ENCODE measurements around the gene CFAP99. TPM values are rescaled to one million over a fixed set of nuclear protein-coding genes. Genes with fewer than 3 reads are reported as not detected.

Gene CFAP99
- total RNA-seq, 2 experiments from 2014 or later = 0.05 TPM; not detected in 1

DNA sequence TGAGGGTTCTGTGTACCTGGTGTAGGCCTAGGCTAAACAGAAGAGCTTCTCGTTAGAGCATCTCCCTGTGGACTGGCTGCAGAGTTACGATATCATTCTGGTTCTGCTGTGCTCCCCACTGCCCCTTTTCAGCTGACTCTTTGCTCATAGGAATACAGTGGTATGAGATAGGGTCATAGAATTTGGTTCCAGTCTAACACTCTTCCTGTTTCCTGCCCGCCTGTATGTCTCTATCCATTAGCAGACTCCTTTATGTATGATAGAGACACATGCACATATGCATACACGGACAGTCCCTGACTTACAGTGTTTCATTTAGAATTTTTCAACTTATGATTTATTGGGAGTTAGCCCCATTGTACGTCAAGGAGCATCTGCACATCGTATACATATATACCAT, 65.4 kb downstream of the CFAP99 start:
- Mint-ChIP-seq H3K27ac (peak overlapping the region; percentile 26), H3K4me3 (no peak overlapping the region), H3K36me3 (ENCODE audit: low read depth) (peaks cover 13% of the 10 kb centered on the region), H3K27me3 (no peaks in the 10 kb centered on the region), H3K4me1 (peaks cover 78% of the 10 kb centered on the region), H3K9me3 (ENCODE audit: low read depth) (no peaks in the 10 kb centered on the region)
- ChIA-PET POLR2A (interaction anchor here (0.9 kb wide), 1 partner anchor 72 kb away, joined by 4 read pairs; no protein-coding TSS in a partner anchor), CTCF (interaction anchor here (0.7 to 1.4 kb wide), 4 partner anchors 9 to 15 kb away, joined by 3 read pairs; partner anchors contain the start of gene RNF4)
- DNase-seq = no peak
- no peak for ATAC-seq
- intact Hi-C loops (cut with DNase I, micrococcal nuclease) = no loop called here

DNA sequence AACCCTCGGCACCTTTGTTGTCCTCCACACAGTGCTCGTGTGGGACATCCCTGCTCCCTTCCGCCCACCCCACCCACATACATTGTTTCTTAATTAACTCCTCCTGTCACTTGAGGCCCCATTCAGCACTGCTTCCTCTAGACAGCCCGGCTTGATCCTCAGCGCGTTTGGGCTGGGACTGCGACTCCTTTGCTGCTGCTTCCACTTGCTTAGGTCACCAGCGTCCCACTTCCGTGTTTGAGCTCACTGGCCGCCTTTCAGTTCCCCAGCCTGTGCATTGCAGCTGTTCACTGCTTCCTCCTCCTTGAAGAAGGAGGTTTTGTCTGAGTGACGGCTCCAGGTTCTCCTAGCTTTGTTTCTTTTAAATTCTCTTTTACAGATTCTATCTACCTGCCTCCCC, 66.2 kb downstream of the CFAP99 start:
- H3K27me3 Mint-ChIP-seq = no peaks in the 10 kb centered on the region
- peak overlapping the region; percentile 0 for H3K4me3 Mint-ChIP-seq
- H3K4me1 Mint-ChIP-seq = peaks cover 75% of the 10 kb centered on the region
- ChIA-PET POLR2A (interaction anchor here (0.9 to 1.2 kb wide), 3 partner anchors 14 to 73 kb away, joined by 4 to 6 read pairs (median 4); partner anchors contain the start of gene RNF4), CTCF (interaction anchor here (0.8 to 1.4 kb wide), 5 partner anchors 10 to 275 kb away, joined by 3 read pairs; partner anchors contain the start of gene RNF4)
- H3K9me3 Mint-ChIP-seq (ENCODE audit: low read depth) = no peaks in the 10 kb centered on the region
- H3K36me3 Mint-ChIP-seq (ENCODE audit: low read depth) = peaks cover 12% of the 10 kb centered on the region
- intact Hi-C loops (cut with DNase I, micrococcal nuclease) = loop anchor here in 1 of 2 experiments (1.0 kb wide), 1 partner anchor 16 kb away; the partner anchor contains the start of gene RNF4
- DNase-seq = peak; percentile 79
- H3K27ac Mint-ChIP-seq = peak overlapping the region; percentile 76
- ATAC-seq = peak; percentile 83

DNA sequence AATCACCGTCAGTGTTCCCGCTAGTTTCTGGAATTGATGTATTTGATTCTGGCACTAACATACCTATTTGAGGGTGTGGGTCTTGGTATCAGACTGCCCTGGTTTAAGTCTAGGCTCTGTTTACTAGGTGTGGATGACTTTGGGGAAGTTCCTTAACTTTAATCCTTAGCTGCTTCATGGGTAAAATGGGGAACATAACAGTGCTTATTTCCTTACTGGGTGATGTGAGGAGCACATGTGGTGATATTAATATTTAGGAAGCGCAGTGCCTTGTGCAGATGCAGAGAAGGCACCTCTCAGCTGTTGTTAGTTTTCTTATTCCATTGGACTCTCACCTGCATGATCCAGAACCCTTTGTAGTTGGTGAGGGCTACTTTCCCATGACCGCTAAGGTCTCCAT, 67.2 kb downstream of the CFAP99 start:
- ATAC-seq (no peak), DNase-seq (no peak)
- Mint-ChIP-seq H3K9me3 (ENCODE audit: low read depth) (no peaks in the 10 kb centered on the region), H3K27me3 (no peaks in the 10 kb centered on the region), H3K4me1 (peaks cover 76% of the 10 kb centered on the region), H3K27ac (peak overlapping the region; percentile 9), H3K36me3 (ENCODE audit: low read depth) (peaks cover 20% of the 10 kb centered on the region), H3K4me3 (no peak overlapping the region)
- CTCF ChIA-PET = interaction anchor here (1.1 to 1.3 kb wide), 2 partner anchors 14 to 16 kb away, joined by 3 read pairs; no protein-coding TSS in a partner anchor
- intact Hi-C loops (cut with DNase I, micrococcal nuclease) = loop anchor here in 1 of 2 experiments (1.0 kb wide), 1 partner anchor 17 kb away; the partner anchor contains the start of gene RNF4
- POLR2A ChIA-PET = interaction anchor here (0.7 to 1.2 kb wide), 3 partner anchors 11 to 18 kb away, joined by 3 to 6 read pairs (median 4); partner anchors contain the start of gene RNF4

DNA sequence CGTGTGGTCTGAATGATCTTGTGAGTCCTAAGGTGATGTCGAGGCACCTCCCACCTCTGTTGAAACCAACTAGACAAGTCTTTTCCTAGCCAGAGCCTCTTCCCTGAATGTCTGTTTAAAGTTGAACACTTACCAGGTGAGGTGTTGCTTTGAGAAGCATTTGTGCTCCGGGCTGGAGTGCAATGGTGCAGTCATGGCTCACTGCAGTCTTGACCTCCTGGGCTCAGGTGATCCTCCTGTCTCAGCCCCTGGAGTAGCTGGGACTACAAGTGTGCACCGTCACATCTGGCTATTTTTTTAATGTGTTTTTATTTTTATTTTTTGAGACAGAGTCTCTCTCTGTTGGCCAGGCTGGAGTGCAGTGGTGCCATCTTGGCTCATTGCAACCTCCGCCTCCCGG, 68.2 kb downstream of the CFAP99 start:
- Mint-ChIP-seq H3K4me3 (no peak overlapping the region), H3K27ac (peak overlapping the region; percentile 33), H3K36me3 (ENCODE audit: low read depth) (peaks cover 26% of the 10 kb centered on the region), H3K9me3 (ENCODE audit: low read depth) (no peaks in the 10 kb centered on the region), H3K4me1 (peaks cover 68% of the 10 kb centered on the region), H3K27me3 (no peaks in the 10 kb centered on the region)
- ChIA-PET CTCF (interaction anchor here (0.9 to 1.0 kb wide), 2 partner anchors 9 to 21 kb away, joined by 3 read pairs; no protein-coding TSS in a partner anchor), POLR2A (no interaction called here)
- no peak for ATAC-seq
- DNase-seq = no peak
- intact Hi-C loops (cut with DNase I, micrococcal nuclease) = no loop called here

DNA sequence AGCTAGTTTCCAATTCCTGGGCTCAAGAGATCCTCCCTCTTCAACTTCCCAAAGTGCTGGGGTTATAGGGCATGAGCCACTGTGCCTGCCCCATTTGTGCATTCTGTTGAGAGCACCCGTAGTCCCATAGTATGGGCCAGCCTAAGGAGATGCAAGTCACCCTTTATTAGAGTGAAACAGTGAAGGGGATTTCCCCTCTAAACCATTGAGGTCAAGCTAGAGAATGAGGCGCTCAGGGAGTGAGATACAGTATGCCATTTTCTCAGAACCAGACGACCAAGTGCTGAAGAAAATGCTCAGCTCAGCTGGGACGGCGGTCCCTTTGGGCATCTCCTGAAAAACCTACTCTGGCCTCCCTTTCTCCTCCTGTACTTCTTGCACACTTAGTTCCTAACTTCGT, 68.9 kb downstream of the CFAP99 start:
- H3K27ac Mint-ChIP-seq = peak overlapping the region; percentile 51
- ChIA-PET POLR2A (interaction anchor here (1.3 kb wide), 1 partner anchor 17 kb away, joined by 3 read pairs; no protein-coding TSS in a partner anchor), CTCF (interaction anchor here (0.6 to 1.0 kb wide), 3 partner anchors 8 to 1287 kb away, joined by 3 read pairs; no protein-coding TSS in a partner anchor)
- no peaks in the 10 kb centered on the region for H3K9me3 Mint-ChIP-seq (ENCODE audit: low read depth)
- peaks cover 62% of the 10 kb centered on the region for H3K4me1 Mint-ChIP-seq
- DNase-seq = no peak
- intact Hi-C loops (cut with DNase I, micrococcal nuclease) = no loop called here
- no peak overlapping the region for H3K4me3 Mint-ChIP-seq
- H3K36me3 Mint-ChIP-seq (ENCODE audit: low read depth) = peaks cover 31% of the 10 kb centered on the region
- H3K27me3 Mint-ChIP-seq = no peaks in the 10 kb centered on the region
- ATAC-seq = peak; percentile 15

DNA sequence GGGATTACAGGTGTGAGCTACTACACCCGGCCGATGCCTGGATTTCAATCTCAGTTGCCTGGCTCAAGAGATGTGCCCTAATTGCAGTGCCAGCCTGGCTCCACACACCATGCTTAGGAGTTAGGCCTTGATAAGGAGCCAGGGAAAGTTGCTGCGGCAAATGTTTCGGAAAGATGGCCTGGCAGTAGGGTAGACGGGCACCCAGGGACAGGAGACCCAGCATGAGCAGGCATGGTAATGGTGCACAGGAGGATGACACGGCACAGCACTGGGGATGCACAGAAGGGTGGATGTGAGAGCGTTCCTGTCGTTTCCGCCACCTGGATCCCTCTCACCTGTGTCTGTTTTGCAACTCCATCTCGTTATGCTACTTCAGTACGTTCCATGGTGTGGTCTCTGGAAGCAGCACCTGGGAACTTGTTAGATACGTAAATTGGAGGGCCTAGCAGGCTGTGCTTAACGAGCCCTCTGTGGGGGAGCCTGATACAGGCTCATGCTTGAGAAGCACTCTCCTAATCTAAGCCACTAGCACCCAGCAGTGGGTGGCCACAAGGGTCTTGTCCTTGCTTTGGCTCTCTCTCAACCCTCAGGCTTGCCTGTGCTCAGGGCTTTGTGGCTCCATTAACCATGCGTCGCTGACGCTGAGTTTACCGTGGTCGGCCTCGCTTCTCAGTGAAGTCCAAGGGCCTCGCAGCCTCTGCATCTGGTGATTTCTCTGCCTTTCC, 70.5 kb downstream of the CFAP99 start:
- H3K27ac Mint-ChIP-seq = peak overlapping the region; percentile 86
- H3K36me3 Mint-ChIP-seq (ENCODE audit: low read depth) = peaks cover 39% of the 10 kb centered on the region
- intact Hi-C loops (cut with DNase I, micrococcal nuclease) = no loop called here
- no peaks in the 10 kb centered on the region for H3K27me3 Mint-ChIP-seq
- H3K9me3 Mint-ChIP-seq (ENCODE audit: low read depth) = no peaks in the 10 kb centered on the region
- ATAC-seq = no peak
- no peak for DNase-seq
- ChIA-PET CTCF (interaction anchor here (0.7 kb wide), 1 partner anchor 267 kb away, joined by 3 read pairs; no protein-coding TSS in a partner anchor), POLR2A (interaction anchor here (0.6 to 1.3 kb wide), 2 partner anchors 16 to 70 kb away, joined by 3 read pairs; no protein-coding TSS in a partner anchor)
- H3K4me1 Mint-ChIP-seq = peaks cover 52% of the 10 kb centered on the region
- H3K4me3 Mint-ChIP-seq = no peak overlapping the region

DNA sequence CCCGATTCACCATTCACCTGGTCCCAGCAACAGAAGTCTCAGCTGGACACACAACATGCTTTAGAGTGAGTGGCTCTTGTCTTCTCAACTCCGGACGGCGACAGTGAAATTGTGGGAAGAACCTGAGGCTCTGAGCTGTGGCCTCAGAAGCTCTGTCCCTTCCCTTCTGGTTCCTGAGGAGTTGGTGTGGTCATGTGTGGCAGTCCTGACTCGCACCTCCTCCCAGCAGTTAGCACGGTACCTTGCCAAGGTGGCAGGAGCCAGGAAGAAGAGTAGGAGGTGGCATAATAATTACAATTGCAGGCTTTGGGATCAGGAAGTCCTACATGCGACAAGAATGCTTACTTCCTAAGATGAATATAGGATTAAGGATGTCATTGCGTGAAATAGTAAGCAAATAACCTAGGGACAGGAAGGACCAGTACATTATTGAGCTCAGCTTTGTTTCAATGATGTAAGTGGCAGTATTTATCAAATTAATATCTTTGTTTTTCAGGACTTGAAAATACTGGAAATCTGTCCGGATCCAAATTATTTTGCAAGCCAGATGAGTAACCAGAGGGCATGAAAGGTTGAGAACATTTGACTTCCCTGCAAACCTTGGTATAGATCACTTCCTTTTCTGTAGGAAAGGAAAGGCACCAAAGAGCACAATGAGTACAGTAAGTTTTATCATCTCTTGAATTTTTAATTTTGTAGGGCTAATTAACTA, 71.2 kb downstream of the CFAP99 start:
- H3K27ac Mint-ChIP-seq = peak overlapping the region; percentile 86
- peaks cover 46% of the 10 kb centered on the region for H3K4me1 Mint-ChIP-seq
- no peak overlapping the region for H3K4me3 Mint-ChIP-seq
- H3K27me3 Mint-ChIP-seq = no peaks in the 10 kb centered on the region
- H3K9me3 Mint-ChIP-seq (ENCODE audit: low read depth) = no peaks in the 10 kb centered on the region
- POLR2A ChIA-PET = no interaction called here
- DNase-seq (no peak), ATAC-seq (no peak)
- intact Hi-C loops (cut with DNase I, micrococcal nuclease) = no loop called here
- CTCF ChIA-PET = interaction anchor here (0.7 kb wide), 1 partner anchor 268 kb away, joined by 3 read pairs; no protein-coding TSS in a partner anchor
- peaks cover 42% of the 10 kb centered on the region for H3K36me3 Mint-ChIP-seq (ENCODE audit: low read depth)

DNA sequence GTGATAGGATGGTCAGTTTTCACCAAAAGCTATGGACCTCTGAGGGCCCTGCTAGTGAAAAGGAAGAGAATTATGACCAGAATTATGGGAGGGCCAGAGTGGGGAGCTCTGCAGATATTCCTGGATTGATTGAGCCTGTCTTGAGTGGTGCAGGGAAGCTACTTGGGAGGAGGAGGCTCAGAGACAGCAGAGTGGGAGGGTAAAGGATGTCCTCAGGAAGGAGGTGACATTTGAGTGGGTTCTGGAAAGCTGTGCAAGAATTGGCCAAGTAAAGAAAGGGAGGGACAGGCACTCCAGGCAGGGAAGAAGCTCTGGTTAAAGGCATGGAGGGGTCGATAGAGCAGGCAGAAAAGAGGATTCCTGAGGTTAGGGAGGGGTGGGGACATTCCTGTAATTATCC, 74.2 kb downstream of the CFAP99 start:
- H3K9me3 Mint-ChIP-seq (ENCODE audit: low read depth) = no peaks in the 10 kb centered on the region
- H3K4me3 Mint-ChIP-seq = no peak overlapping the region
- peaks cover 51% of the 10 kb centered on the region for H3K36me3 Mint-ChIP-seq (ENCODE audit: low read depth)
- POLR2A ChIA-PET = interaction anchor here (0.5 kb wide), 1 partner anchor 39 kb away, joined by 7 read pairs; no protein-coding TSS in a partner anchor
- CTCF ChIA-PET = interaction anchor here (0.5 kb wide), 1 partner anchor 80 kb away, joined by 3 read pairs; no protein-coding TSS in a partner anchor
- H3K4me1 Mint-ChIP-seq = peaks cover 20% of the 10 kb centered on the region
- ATAC-seq (no peak), DNase-seq (no peak)
- H3K27me3 Mint-ChIP-seq = no peaks in the 10 kb centered on the region
- H3K27ac Mint-ChIP-seq = peak overlapping the region; percentile 48
- intact Hi-C loops (cut with DNase I, micrococcal nuclease) = no loop called here

DNA sequence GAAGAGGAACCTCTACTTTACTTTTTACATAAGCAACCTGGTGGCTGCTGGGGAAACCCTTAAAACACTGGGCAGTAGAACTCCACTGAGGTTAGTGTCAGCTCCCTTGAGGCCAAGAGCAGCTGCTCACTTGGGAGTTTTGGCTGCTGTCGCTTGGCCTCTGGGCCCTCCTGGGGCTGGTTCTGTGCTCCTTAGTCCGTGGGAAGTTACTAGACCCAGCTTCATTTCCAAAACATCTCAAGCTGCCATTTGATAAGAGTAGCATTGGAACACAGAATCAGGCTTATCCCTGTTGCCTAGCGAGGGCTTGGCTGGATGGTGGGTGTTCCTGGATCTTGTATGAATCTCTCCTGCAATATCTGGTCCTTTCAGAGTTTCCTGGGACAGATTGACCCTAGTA, 76.2 kb downstream of the CFAP99 start:
- POLR2A ChIA-PET = no interaction called here
- DNase-seq (no peak), ATAC-seq (no peak)
- H3K4me3 Mint-ChIP-seq = no peak overlapping the region
- H3K36me3 Mint-ChIP-seq (ENCODE audit: low read depth) = peaks cover 53% of the 10 kb centered on the region
- CTCF ChIA-PET = interaction anchor here (0.6 to 1.6 kb wide), 2 partner anchors 78 to 275 kb away, joined by 4 to 6 read pairs; no protein-coding TSS in a partner anchor
- no peaks in the 10 kb centered on the region for H3K9me3 Mint-ChIP-seq (ENCODE audit: low read depth)
- H3K4me1 Mint-ChIP-seq = peaks cover 13% of the 10 kb centered on the region
- H3K27ac Mint-ChIP-seq = no peak overlapping the region
- H3K27me3 Mint-ChIP-seq = no peaks in the 10 kb centered on the region
- intact Hi-C loops (cut with DNase I, micrococcal nuclease) = no loop called here

DNA sequence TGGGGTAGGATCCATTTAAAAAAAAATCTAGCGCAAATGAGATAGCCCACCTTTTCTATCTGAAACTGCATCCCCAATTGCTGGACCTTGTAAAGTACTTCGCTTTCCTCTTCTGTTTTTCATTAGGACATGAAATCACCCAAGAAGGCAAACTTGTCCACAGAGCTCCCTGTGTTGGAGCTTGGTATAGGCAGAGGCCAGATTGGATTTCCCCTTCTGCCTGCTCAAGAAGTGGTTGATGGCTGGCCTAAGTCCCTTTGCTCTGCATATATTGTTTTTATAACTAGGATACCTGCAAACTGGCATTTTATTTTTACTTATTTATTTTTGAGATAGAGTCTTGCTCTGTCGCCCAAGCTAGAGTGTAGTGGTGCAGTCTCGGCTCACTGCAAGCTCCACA, 78.6 kb downstream of the CFAP99 start:
- ChIA-PET POLR2A (interaction anchor here (0.7 kb wide), 1 partner anchor 9 kb away, joined by 3 read pairs; no protein-coding TSS in a partner anchor), CTCF (interaction anchor here (0.6 to 0.8 kb wide), 2 partner anchors 277 to 354 kb away, joined by 3 to 5 read pairs; no protein-coding TSS in a partner anchor)
- Mint-ChIP-seq H3K27ac (no peak overlapping the region), H3K36me3 (ENCODE audit: low read depth) (peaks cover 57% of the 10 kb centered on the region), H3K9me3 (ENCODE audit: low read depth) (no peaks in the 10 kb centered on the region), H3K27me3 (no peaks in the 10 kb centered on the region), H3K4me1 (peaks cover 10% of the 10 kb centered on the region), H3K4me3 (no peak overlapping the region)
- intact Hi-C loops (cut with DNase I, micrococcal nuclease) = no loop called here
- DNase-seq (no peak), ATAC-seq (no peak)

DNA sequence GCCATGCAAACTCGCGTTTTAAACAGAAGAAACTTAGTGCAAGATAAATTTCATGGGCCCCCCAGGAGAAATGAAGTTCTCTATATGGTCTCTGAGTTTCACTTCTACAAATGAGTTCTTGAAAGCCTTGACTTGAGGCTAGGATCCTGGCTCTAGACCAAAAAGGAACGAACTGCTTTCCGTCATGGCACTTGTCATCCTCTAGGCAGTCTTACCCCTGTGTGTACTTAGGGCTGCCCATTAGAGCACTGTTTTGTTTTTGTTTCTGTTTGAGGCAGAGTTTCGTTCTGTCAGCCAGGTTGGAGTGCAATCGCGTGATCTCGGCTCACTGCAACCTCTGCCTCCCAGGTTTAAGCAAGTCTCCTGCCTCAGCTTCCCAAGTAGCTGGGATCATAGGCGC, 79.2 kb downstream of the CFAP99 start:
- Mint-ChIP-seq H3K9me3 (ENCODE audit: low read depth) (no peaks in the 10 kb centered on the region), H3K27me3 (no peaks in the 10 kb centered on the region), H3K4me1 (peaks cover 9% of the 10 kb centered on the region), H3K27ac (no peak overlapping the region), H3K36me3 (ENCODE audit: low read depth) (peaks cover 52% of the 10 kb centered on the region), H3K4me3 (no peak overlapping the region)
- intact Hi-C loops (cut with DNase I, micrococcal nuclease) = no loop called here
- CTCF ChIA-PET = interaction anchor here (0.8 kb wide), 1 partner anchor 278 kb away, joined by 5 read pairs; no protein-coding TSS in a partner anchor
- DNase-seq (no peak), ATAC-seq (no peak)
- POLR2A ChIA-PET = interaction anchor here (0.7 kb wide), 1 partner anchor 9 kb away, joined by 3 read pairs; no protein-coding TSS in a partner anchor
